Stimulated activated CD8-positive, alpha-beta memory T cell treated with anti-CD3 and anti-CD28 coated beads, Interleukin-7, amount 100 ng/mL, for 4 hours (primary cell): ENCODE data around the gene FTL.
A peak's percentile ranks its signal among the peaks of the same experiment; 100 is the strongest.

ENCODE experiments used
- DNase-seq, 2 donors: peaks; one replicate each; pipeline ENCODE4 v3.0.0-alpha.2; 2020; ENCODE audit warnings: low read depth in 2 of 2

The FTL gene

DNA sequence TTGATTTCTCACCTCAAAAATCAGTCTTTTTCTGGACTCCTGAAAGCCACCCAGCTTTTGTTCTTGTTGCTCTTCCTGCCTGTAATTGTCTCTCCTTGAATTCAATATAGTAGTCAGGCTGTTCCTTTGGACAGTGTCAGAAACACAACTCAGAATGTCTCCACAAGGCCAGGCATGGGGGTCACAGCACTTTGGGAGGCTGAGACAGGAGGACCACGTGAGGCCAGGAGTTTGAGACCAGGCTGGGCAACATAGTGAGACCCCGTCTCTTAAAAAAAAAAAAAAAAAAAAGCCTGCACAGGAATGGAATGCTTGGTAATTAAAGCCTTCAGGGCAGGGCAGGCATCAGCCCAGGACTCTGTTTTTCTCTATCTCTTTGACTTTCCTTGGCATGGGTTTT is 19.3 kb upstream of the FTL start:
- no peak for DNase-seq

DNA sequence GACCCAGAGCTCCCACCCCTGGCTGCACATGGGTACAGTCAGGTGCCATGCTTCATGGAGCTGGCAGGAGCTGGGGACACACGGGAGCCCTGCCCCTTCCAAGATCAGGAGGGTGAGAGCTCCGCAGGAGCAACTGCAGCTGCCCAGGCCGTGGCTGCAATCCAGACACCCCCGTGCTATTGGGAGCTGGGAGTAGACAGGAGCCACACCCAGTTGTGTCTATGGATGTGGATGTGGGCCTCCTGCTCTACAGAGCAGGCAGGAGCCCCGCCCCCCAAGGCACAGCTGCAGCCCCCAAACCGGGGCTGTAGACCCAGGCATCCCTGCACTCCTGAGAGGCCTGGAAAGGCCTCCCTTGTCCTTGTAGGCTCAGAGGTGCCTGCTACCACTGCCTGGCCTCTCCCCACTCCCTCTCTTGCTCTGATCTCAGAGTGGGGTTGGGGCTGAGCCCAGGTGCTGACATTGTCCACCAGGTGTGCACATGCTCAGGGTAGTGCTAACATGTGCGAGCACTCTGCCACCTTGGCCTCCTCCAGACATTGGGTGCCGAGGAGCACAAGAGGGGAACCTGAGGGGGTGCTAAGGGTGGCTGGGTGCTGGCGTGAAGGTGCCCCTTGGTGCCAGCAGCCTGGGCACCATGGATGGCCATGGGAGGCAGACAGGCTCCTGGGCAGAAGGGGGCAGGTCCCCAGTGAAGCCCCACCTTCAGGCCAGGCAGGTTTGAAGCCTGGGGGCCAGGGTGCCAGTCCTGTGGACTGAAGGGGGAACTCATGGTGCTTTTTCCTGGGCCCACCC is 18.4 kb upstream of the FTL start:
- no peak for DNase-seq

DNA sequence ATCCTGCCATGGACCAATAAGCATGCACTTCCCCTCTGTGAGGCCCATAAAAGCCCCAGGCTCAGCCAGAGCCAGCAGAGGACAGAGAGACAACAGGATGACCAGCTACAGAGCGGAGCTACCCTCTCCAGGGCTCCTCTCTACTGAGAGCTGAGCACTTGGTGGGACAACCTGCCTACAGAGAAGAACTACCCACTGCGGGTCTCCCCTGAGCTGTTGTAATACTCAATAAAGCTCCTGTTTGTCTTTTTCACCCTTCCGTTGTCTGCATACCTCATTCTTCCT is 17.9 kb upstream of the FTL start:
- no peak for DNase-seq

DNA sequence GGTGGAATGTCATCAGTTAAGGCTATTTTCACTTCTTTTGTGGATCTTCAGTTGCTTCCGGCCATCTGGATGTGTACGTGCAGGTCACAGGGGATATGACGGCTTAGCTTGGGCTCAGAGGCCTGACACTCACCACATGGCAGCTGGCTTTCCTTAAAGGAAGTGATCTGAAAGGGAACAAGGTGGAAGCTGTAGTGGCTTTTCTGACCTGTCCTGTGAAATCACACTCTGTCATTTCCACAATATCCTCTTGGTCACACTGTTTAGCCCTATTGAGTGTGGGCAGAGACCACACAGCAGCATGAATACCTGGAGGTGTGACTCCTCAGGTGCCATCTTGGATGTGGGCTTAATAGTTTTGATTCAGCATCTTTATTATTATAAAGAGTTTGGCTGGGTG is 14.9 kb upstream of the FTL start:
- no peak for DNase-seq

DNA sequence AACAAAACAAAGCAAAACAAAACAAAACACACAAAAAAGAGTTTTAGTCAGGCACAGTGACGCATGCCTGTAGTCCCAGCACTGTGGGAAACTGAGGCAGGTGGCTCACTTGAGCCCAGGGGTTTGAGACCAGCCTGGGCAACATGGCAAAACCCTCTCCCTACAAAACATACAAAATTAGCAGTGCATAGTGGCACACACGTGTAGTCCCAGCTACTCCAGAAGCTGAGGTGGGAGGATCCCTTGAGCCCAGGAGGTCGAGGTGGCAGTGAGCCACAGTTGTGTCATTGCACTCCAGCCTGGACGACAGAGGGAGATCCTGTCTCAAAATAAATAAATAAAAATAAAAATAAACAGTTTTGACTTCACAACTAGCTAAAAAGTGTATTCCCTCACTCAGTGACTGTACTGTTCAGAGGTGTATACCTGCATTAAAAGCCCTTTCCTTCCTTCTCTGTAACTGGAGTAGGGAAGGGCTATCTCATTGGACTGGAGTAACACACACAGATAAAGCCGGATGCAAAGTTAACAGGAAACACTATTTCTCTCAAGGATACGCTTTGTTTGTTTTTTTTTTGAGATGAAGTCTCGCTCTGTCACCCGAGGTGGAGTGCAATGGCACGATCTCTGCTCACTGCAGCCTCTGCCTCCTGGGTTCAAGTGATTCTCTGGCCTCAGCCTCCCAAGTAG is 14.1 kb upstream of the FTL start:
- DNase-seq = no peak

DNA sequence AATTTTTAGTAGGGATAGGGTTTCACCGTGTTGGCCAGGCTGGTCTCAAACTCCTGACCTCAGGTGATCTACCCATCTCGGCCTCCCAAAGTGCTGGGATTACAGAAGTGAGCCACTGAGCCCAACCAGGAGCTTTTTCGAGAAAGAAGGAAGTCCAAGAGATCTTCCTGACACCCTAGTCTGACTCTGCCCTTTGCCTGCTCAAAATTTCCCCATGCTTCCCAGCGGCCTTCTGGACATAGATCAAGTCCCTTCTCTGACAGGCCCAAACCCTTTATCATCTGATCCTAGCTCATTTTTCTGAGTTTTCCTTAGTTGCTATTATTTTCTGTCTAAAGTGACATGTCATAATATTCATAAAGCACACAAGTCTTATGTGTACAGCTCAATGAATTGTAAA is 12.0 kb upstream of the FTL start:
- no peak for DNase-seq

DNA sequence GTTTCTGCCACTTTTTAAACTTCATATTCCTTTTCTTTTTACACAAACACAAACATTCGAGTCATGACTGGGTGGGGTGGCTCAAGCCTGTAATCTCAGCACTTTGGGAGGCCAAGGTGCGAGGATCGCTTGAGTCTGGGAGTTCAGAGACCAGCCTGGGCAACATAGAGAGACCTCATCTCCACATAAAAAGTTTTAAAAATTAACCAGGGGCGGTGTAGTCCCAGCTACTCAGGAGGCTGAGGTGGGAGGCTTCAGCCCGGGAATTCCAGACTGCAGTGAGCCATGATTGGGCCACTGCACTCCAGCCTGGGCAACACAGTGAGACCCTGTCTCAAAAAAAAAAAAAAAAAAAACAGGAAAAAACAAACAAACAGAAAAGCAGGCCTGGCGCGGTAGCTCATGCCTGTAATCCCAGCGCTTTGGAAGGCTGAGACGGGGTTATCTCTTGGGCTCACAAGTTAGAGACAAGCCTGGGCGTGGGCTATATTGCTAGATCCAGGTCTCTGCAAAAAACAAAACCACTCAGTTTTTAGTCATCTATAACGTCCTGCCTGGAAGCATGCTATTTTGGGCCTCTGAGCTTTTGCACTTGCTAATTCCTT is 11.0 kb upstream of the FTL start:
- DNase-seq = no peak

DNA sequence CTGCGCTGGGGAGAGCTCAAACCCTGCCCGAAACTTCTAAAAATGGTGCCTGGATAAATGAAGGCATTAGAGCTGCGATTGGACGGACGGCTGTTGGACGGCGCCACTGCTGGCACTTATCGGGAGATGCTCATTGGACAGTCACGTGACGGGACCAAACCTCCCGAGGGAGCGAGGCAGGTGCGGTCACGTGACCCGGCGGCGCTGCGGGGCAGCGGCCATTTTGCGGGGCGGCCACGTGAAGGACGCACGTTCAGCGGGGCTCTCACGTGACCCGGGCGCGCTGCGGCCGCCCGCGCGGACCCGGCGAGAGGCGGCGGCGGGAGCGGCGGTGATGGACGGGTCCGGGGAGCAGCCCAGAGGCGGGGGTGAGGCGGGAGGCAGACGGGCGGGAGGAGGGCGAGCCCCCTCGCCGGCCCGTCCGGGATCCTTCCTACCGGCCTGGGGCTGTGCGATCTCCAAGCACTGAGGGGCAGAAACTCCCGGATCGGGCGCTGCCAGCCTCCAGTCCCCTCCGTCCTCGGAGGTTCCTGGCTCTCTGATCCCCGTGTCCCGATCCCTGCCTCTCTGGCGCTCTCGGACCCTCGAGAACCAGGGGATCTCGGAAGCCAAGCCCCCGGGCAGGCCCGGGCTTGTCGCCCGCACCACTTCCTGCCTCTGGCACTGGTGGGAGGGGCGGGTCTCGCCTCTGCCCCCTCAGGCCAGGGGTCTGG is 10.4 kb upstream of the FTL start, which contains the start of gene BAX:
TSS of gene BAX (plus strand) at position 281 of the 713 bp plus-strand sequence. CDS start at position 335, 54 bp downstream.
- peak; percentile 73 to 85 for DNase-seq

DNA sequence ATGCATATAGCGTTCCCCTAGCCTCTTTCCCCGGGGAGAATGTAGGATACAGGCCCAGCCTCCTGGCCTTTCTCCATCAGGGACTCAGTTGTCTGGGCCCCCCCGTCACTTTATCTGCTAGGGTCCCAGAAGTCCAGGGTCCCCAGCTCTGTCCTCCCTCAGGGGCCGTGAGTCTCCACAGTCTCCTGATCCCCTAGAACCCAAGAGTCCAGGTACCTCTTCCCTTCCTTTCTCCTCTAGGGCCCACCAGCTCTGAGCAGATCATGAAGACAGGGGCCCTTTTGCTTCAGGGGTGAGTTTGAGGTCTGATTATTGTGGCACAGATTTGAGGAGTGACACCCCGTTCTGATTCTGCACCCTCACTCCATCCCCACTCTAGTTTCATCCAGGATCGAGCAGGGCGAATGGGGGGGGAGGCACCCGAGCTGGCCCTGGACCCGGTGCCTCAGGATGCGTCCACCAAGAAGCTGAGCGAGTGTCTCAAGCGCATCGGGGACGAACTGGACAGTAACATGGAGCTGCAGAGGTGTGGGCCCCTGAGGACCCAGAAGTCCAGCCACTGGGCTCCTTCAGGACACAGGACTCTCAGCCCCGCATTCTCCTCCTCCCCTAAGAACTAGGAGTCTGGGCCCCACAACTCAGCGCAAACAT is 9.7 kb upstream of the FTL start:
- no peak for DNase-seq

DNA sequence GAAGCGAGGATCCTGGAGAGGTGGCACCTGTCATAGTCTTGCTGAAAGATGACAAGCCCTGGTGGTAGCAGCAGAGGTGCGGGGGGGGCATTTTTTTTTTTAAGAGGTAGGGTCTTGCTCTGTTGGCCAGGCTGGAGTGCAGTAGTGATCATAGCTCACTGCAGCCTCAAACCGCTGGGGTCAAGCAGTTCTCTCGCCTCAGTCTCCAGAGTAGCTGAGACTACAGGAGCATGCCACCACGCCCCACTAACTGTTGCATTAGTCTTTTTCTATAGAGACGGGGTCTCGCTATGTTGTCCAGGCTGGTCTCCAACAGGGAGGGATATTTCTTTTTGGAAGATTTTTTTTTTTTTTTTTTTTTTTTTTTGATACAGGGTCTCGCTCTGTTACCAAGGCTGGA is 7.1 kb upstream of the FTL start:
- DNase-seq = no peak

DNA sequence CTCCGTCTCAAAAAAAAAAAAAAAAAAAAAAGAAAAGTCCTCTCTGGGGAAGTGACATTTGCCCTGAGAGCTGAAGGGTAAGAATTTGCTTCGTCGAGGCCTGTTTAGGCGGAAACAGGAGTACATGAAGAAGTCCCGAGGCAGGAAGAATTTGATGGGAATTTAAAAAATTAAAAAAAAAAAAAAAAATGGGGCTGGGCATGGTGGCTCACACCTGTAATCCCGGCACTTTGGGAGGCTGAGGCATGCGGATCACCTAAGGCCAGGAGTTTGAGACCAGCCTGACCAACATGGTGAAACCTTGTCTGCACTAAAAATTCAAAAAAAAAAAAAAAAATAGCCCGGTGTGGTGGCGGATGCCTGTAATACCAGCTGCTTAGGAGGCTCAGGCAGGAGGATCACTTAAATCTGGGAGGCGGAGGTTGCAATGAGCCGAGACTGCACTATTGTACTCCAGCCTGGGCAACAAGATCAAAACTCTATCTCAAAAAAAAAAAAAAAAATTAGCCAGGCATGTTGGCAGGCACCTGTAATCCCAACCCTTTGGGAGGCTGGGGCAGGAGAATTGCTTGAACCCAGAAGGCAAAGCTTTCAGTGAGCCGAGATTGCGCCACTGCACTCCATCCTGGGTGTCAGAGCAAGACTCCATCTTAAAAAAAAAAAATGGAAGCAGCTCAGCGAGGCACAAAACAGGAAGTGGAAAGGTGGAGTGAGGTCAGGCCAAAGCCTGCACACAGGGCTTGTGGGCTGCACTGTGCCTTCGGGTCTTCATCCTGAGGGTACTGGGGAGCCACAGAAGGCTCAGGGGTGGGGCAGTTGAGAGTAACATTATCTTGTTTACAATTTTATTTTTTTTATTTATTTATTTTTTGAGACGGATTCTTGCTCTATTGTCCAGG is 5.5 kb upstream of the FTL start:
- no peak for DNase-seq

DNA sequence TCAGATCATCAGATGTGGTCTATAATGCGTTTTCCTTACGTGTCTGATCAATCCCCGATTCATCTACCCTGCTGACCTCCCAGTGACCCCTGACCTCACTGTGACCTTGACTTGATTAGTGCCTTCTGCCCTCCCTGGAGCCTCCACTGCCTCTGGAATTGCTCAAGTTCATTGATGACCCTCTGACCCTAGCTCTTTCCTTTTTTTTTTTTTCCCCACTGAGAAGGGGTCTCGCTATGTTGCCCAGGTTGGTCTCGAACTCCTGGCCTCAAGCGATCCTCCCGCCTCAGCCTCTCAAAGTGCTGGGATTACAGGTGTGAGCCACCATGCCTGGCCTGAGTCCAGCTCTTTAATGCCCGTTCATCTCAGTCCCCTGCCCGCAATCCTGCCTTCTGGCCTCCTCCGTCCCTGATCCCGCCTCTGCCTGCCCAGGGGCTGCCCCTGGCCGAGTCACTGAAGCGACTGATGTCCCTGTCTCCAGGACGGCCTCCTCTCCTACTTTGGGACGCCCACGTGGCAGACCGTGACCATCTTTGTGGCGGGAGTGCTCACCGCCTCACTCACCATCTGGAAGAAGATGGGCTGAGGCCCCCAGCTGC is 4.0 kb upstream of the FTL start:
- no peak for DNase-seq

DNA sequence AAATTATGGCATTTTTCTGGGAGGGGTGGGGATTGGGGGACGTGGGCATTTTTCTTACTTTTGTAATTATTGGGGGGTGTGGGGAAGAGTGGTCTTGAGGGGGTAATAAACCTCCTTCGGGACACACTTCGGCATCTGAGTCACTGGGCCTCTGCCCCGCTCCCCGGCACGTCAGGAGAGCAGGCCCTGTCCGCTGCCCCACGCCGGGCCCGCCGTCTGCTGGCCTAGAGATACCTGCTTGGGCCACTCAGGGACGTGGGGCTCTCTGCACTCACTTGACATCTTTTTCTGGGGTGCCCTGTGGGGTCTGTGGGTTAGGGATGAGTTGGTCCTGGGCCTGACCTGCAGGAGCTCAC is 3.5 kb upstream of the FTL start:
- DNase-seq = no peak

DNA sequence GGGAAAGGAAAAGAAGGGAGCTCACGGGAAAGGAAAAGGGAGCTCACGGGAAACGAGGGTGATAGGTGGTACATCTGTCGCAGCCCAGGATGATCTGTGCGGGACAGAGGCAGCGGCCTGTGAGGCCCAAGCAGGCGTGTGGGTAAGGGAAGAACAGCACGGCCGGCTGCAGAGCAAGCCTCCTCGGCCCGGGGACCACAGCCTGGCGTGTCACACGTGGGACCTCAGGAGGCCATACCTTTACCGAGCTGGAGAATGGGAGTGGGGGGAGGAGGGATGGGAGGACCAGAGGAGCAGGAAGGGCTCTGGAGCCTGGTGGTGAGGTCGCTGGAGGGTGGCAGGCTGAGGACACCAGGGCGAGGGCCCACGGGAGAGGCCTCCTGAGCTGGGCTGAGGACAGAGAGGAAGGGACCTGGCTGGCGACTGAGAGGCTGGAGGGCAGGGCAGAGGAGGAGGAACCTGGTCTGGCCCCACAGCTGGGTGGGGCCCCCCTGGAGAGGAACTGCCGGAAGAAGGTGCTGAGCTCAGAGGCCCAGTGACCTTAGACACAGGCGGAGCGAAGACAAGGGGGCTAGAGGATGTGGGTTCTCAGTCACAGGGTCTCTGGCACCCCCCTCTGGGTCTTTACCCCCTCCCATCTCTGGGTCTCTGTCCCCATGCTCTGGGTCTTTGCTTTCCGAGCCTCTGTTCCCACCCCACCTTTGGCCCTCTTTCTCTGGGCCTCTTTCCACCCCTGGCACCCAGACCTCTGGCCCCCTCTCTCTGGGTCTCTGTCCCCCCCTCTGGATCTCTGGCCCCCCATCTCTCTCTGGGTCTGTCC is 2.9 kb upstream of the FTL start:
- DNase-seq = peak in 1 of 2 donors; percentile 33

DNA sequence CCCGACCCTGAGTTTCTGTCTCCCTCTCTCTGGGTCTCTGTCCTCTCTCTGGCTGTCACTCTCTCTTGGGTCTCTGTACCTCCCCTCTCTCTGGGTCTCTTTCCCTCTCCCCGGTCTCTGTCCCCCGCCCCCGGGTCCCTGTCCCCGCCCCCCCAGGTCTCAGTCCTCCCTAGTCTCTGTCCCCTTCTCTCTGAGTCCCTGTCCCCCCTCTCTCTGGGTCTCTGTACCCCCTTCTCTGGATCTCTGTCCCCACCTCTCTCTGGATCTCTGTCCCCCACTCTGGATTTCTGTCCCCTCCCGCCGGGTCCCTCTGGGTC is 2.3 kb upstream of the FTL start:
- no peak for DNase-seq

DNA sequence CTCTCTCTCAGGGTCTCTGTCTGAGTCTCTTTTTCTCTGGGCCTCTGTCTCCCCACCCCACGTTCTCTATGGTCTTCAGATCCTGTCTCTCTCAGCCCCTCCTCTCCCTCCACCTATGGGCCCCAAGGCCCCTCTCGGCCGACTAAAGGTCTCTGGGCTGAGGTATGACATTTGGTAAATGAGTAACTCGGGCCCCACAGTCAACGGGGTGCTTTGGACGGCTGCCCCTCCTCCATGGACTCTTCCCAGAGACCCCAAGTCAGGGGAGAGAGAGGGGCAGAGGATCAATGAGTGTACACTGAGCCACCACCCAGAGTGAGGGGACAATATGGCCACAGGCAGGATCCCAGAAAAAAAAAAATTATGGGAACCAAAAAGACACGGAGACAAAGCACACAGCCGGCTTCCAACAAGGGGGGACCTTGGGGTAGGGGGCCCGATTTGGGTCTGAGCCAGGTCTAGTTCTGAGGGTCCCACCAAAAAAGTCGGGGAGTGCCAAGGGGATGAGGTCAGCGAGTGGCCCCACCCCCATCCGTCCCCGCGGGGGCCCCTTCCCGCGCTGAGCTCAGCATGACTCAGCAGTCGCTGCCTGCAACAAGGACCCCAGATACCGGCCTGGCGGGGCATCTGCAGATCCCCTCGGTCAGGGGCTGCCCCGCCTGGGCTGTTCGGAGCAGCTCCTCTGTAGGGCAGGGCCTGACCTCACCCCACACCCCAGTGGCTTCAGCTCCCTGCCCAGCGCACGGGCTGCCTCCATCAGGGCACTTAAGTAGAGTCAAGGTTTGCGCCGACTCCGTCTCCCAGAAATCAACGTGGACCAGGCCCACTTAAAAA is 1.5 kb upstream of the FTL start:
- DNase-seq = peak; percentile 24 to 62

DNA sequence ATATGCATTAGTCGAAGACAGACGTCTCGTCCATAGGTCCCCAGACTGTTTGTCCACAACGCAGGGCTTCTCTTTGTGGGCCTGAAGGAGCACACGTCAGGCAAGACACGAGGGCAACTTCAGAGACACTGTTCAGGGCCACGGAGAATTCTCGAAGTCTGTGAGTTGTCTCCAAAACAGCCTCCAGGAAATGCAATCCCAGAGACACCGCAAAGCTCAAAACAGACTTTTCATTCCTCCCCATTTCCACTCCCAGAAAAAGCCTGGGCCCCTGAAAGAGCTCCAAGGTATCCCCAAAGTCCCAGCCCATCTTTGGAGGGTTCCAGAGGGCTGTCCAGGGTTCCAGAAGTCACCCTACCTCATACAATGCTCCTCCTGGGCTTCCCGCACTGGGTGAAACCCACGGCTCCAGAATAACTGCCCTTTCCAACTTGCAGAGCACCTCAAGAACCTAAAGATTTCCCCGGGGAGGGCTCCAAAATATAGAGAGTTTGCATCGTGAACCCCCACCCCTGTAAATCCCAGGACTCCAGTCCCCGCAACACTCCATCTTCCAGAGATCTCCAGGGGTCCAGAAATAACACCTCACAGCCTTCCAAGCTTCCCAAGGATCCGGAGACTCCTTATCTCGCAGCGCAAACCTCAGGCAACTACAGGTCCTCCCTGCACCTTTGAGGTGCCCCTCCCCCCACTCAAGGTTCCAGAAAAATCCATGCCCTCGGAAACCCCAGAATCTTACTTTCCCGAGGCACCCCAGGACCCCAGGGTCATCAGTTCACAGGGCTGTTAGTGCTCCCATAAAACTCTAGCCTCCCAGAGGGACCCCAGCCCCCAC is 687 bp upstream of the FTL start:
- DNase-seq = no peak
